ENCODE data around the gene TMPRSS7. TPM values are rescaled to one million over a fixed set of nuclear protein-coding genes. Genes with fewer than 3 reads are reported as not detected.

The TMPRSS7 gene
- total and polyA plus RNA-seq, 3 experiments from 2014 or later = not detected

GRCh38 chr3:112121577-112122547 is 87.3 kb downstream of the TMPRSS7 start:
- Mint-ChIP-seq H3K36me3 (peaks cover 0 to 37% (median 9%) of the 10 kb centered on the region in 3 donors), H3K4me3 (peak overlapping the region in 1 of 7 donors; percentile 14), H3K4me1 (peaks cover 25 to 58% (median 56%) of the 10 kb centered on the region in 3 donors), H3K27ac (no peak overlapping the region), H3K27me3 (peaks cover 0 to 4% of the 10 kb centered on the region in 2 donors), H3K9me3 (no peaks in the 10 kb centered on the region)
- H3K36me3 ChIP-seq (ENCODE audit: insufficient read depth, low read length) = no peaks in the 10 kb centered on the region
- H3K27me3 ChIP-seq (ENCODE audit: insufficient read depth, low read length, poor library complexity, severe bottlenecking) = no peaks in the 10 kb centered on the region
- H3K27ac ChIP-seq (ENCODE audit: low read depth, low read length) = no peak overlapping the region
- H3K4me3 ChIP-seq (ENCODE audit: low read length) = no peak overlapping the region
- no peaks in the 10 kb centered on the region for H3K9me3 ChIP-seq (ENCODE audit: low read length)
- peaks cover 45% of the 10 kb centered on the region for H3K4me1 ChIP-seq (ENCODE audit: insufficient read depth, low read length)
- ChIA-PET CTCF (interaction anchor here (1.3 kb wide), 2 partner anchors 11 to 78 kb away, joined by 3 to 10 read pairs; no protein-coding TSS in a partner anchor), POLR2A (no interaction called here)
- DNase-seq = no peak

GRCh38 chr3:112122870-112123269 is 88.3 kb downstream of the TMPRSS7 start:
- CTCF ChIA-PET = no interaction called here
- Histone ChIP-seq H3K36me3 (ENCODE audit: insufficient read depth, low read length) (no peaks in the 10 kb centered on the region), H3K4me3 (ENCODE audit: low read length) (no peak overlapping the region), H3K4me1 (ENCODE audit: insufficient read depth, low read length) (peaks cover 54% of the 10 kb centered on the region), H3K27ac (ENCODE audit: low read depth, low read length) (no peak overlapping the region), H3K9me3 (ENCODE audit: low read length) (no peaks in the 10 kb centered on the region), H3K27me3 (ENCODE audit: insufficient read depth, low read length, poor library complexity, severe bottlenecking) (no peaks in the 10 kb centered on the region)
- Mint-ChIP-seq H3K9me3 (no peaks in the 10 kb centered on the region), H3K4me1 (peaks cover 35 to 68% (median 66%) of the 10 kb centered on the region in 3 donors), H3K36me3 (peaks cover 0 to 37% (median 7%) of the 10 kb centered on the region in 3 donors), H3K27me3 (peaks cover 0 to 2% of the 10 kb centered on the region in 2 donors), H3K4me3 (no peak overlapping the region), H3K27ac (no peak overlapping the region)
- DNase-seq = no peak
- POLR2A ChIA-PET = no interaction called here

- Mint-ChIP-seq H3K27me3 (peaks cover 0 to 2% of the 10 kb centered on the region in 2 donors), H3K4me1 (peaks cover 41 to 70% (median 70%) of the 10 kb centered on the region in 3 donors), H3K9me3 (no peaks in the 10 kb centered on the region), H3K27ac (no peak overlapping the region), H3K4me3 (no peak overlapping the region), H3K36me3 (peaks cover 0 to 37% (median 7%) of the 10 kb centered on the region in 3 donors)
- no peak for DNase-seq
- no peaks in the 10 kb centered on the region for H3K9me3 ChIP-seq (ENCODE audit: low read length)
- ChIA-PET POLR2A (no interaction called here), CTCF (interaction anchor here (2.7 kb wide), 1 partner anchor 12 kb away, joined by 10 read pairs; no protein-coding TSS in a partner anchor)
- no peaks in the 10 kb centered on the region for H3K27me3 ChIP-seq (ENCODE audit: insufficient read depth, low read length, poor library complexity, severe bottlenecking)
- peaks cover 61% of the 10 kb centered on the region for H3K4me1 ChIP-seq (ENCODE audit: insufficient read depth, low read length)
- no peak overlapping the region for H3K27ac ChIP-seq (ENCODE audit: low read depth, low read length)
- no peak overlapping the region for H3K4me3 ChIP-seq (ENCODE audit: low read length)
- no peaks in the 10 kb centered on the region for H3K36me3 ChIP-seq (ENCODE audit: insufficient read depth, low read length)
Observed at GRCh38 chr3:112123548-112123947, 89.0 kb downstream of the TMPRSS7 start.

GRCh38 chr3:112124907-112125607 is 90.5 kb downstream of the TMPRSS7 start:
- H3K36me3 ChIP-seq (ENCODE audit: insufficient read depth, low read length) = no peaks in the 10 kb centered on the region
- H3K4me1 Mint-ChIP-seq = peaks cover 47 to 73% (median 71%) of the 10 kb centered on the region in 3 donors
- no peaks in the 10 kb centered on the region for H3K9me3 Mint-ChIP-seq
- no peak for DNase-seq
- H3K4me3 Mint-ChIP-seq = no peak overlapping the region
- H3K27me3 Mint-ChIP-seq = peaks cover 0 to 1% of the 10 kb centered on the region in 2 donors
- ChIA-PET POLR2A (no interaction called here), CTCF (interaction anchor here (2.7 kb wide), 1 partner anchor 14 kb away, joined by 10 read pairs; no protein-coding TSS in a partner anchor)
- H3K27me3 ChIP-seq (ENCODE audit: insufficient read depth, low read length, poor library complexity, severe bottlenecking) = no peaks in the 10 kb centered on the region
- H3K4me3 ChIP-seq (ENCODE audit: low read length) = no peak overlapping the region
- H3K27ac Mint-ChIP-seq = peak overlapping the region in 5 of 8 donors; percentile 1 to 40 (median 15)
- H3K9me3 ChIP-seq (ENCODE audit: low read length) = no peaks in the 10 kb centered on the region
- H3K4me1 ChIP-seq (ENCODE audit: insufficient read depth, low read length) = peaks cover 72% of the 10 kb centered on the region
- no peak overlapping the region for H3K27ac ChIP-seq (ENCODE audit: low read depth, low read length)
- peaks cover 0 to 37% (median 7%) of the 10 kb centered on the region in 3 donors for H3K36me3 Mint-ChIP-seq

GRCh38 chr3:112126511-112126911 is 92.0 kb downstream of the TMPRSS7 start:
- peak overlapping the region in 7 of 8 donors; percentile 21 to 93 (median 87) for H3K27ac Mint-ChIP-seq
- Histone ChIP-seq H3K9me3 (ENCODE audit: low read length) (no peaks in the 10 kb centered on the region), H3K4me3 (ENCODE audit: low read length) (peak overlapping the region; percentile 30), H3K27me3 (ENCODE audit: insufficient read depth, low read length, poor library complexity, severe bottlenecking) (no peaks in the 10 kb centered on the region), H3K27ac (ENCODE audit: low read depth, low read length) (no peak overlapping the region), H3K36me3 (ENCODE audit: insufficient read depth, low read length) (no peaks in the 10 kb centered on the region), H3K4me1 (ENCODE audit: insufficient read depth, low read length) (peaks cover 68% of the 10 kb centered on the region)
- H3K4me1 Mint-ChIP-seq = peaks cover 49 to 71% (median 70%) of the 10 kb centered on the region in 3 donors
- H3K9me3 Mint-ChIP-seq = no peaks in the 10 kb centered on the region
- H3K4me3 Mint-ChIP-seq = peak overlapping the region in 6 of 7 donors; percentile 41 to 71 (median 56)
- ChIA-PET POLR2A (no interaction called here), CTCF (interaction anchor here (2.2 kb wide), 1 partner anchor 10 kb away, joined by 6 read pairs; no protein-coding TSS in a partner anchor)
- DNase-seq = no peak
- peaks cover 0 to 36% (median 7%) of the 10 kb centered on the region in 3 donors for H3K36me3 Mint-ChIP-seq
- H3K27me3 Mint-ChIP-seq = peaks cover 0 to 1% of the 10 kb centered on the region in 2 donors

- POLR2A ChIA-PET = no interaction called here
- CTCF ChIA-PET = interaction anchor here (0.9 to 2.2 kb wide), 3 partner anchors 11 to 16 kb away, joined by 5 to 6 read pairs (median 6); no protein-coding TSS in a partner anchor
Observed at GRCh38 chr3:112127522-112128494, 93.3 kb downstream of the TMPRSS7 start.

More at GRCh38 chr3:112127522-112128494, 93.3 kb downstream of the TMPRSS7 start:
- H3K9me3 Mint-ChIP-seq = no peaks in the 10 kb centered on the region
- H3K4me1 Mint-ChIP-seq = peaks cover 55 to 76% (median 76%) of the 10 kb centered on the region in 3 donors
- peaks cover 0 to 1% of the 10 kb centered on the region in 2 donors for H3K27me3 Mint-ChIP-seq
- Histone ChIP-seq H3K9me3 (ENCODE audit: low read length) (no peaks in the 10 kb centered on the region), H3K27me3 (ENCODE audit: insufficient read depth, low read length, poor library complexity, severe bottlenecking) (no peaks in the 10 kb centered on the region), H3K4me1 (ENCODE audit: insufficient read depth, low read length) (peaks cover 61% of the 10 kb centered on the region), H3K27ac (ENCODE audit: low read depth, low read length) (no peak overlapping the region), H3K4me3 (ENCODE audit: low read length) (peak overlapping the region; percentile 32), H3K36me3 (ENCODE audit: insufficient read depth, low read length) (no peaks in the 10 kb centered on the region)
- peak overlapping the region; percentile 12 to 71 (median 52) for H3K4me3 Mint-ChIP-seq
- peak in 1 of 5 donors; percentile 34 for DNase-seq
- peak overlapping the region; percentile 72 to 93 (median 88) for H3K27ac Mint-ChIP-seq
- H3K36me3 Mint-ChIP-seq = peaks cover 0 to 28% (median 7%) of the 10 kb centered on the region in 3 donors
